ENCODE measurements around the gene PSME4.

- TF ChIP-seq, protein P1, sequence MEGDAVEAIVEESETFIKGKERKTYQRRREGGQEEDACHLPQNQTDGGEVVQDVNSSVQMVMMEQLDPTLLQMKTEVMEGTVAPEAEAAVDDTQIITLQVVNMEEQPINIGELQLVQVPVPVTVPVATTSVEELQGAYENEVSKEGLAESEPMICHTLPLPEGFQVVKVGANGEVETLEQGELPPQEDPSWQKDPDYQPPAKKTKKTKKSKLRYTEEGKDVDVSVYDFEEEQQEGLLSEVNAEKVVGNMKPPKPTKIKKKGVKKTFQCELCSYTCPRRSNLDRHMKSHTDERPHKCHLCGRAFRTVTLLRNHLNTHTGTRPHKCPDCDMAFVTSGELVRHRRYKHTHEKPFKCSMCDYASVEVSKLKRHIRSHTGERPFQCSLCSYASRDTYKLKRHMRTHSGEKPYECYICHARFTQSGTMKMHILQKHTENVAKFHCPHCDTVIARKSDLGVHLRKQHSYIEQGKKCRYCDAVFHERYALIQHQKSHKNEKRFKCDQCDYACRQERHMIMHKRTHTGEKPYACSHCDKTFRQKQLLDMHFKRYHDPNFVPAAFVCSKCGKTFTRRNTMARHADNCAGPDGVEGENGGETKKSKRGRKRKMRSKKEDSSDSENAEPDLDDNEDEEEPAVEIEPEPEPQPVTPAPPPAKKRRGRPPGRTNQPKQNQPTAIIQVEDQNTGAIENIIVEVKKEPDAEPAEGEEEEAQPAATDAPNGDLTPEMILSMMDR (IDR thresholded peaks at IDR 0.05; ENCODE audit: low read length), result no peak
- TF ChIP-seq EZH2 (optimal IDR thresholded peaks at IDR 0.05; ENCODE audit: low read depth, low read length), result no peak
Observed at GRCh38 chr2:53877112-53877511, 93.7 kb downstream of the PSME4 start.
